GM13977 (cell line): ENCODE data around the gene CD177.
"Not testable (repeated sequence)": the region's sequence is repeated elsewhere in the genome, so short reads cannot be mapped to it uniquely, and the experiment has no call there.

ENCODE experiments used
- DNase-seq: peaks from one replicate; pipeline ENCODE4 v3.0.0; 2012; ENCODE audit warnings: low spot score
- CTCF ChIP-seq: IDR thresholded peaks from 2 replicates; pipeline ENCODE4 v1.5.1; 2012; ENCODE audit warnings: mild to moderate bottlenecking, control low read depth; ENCODE audit not compliant: insufficient read depth; ENCODE audit errors: extremely low read depth, missing control alignments
- in situ Hi-C: fragments of 300-500 bp; cut with MboI; formaldehyde crosslinking; loops from one replicate; pipeline ENCODE4 v1.12.0; 2022; ENCODE audit warnings: low sequenced_read_pairs, low pct_unique_long_range_greater_than_20kb, mixed read lengths, inconsistent platforms; ENCODE audit not compliant: unreplicated experiment

The CD177 gene

DNA sequence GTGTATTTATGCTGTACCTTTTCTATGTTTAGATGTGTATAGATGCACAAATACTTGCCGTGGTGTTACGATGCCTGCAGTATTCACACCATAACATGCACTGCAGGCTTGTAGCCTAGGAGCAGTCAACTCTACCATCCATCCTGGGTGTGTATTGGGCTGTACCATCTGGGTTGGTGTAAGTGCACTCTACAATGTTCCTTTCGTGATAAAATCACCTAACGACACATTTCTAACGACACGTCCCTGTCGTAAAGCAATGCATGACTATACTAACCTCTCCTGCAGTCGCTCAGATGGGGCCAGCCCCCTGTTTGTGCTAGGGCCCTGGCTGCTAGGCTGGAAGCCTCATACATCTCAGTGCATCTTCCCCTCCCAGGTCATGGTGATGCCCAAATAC, 18.4 kb downstream of the CD177 start:
- no peak for DNase-seq
- in situ Hi-C loops: no loop called here
- TF ChIP-seq CTCF: no peak

DNA sequence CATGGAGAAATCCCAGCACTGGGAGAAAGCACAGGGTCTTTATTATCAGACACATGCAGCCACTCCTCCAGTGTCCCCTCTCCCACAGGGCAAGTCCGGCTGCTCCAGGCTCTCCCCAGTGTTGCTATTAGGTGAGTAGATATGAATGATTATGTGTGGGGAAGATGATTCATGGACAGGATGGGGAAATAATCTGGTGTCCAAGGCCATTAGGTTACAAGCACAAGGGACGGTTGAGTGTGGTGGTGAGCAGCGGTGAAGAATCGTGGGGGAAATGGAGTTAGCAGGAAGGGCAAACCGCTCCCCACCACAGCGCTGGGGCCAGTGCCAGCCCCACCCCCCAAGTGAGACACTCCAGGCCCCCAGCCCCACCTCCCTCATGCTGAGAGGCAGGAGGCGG, 19.0 kb downstream of the CD177 start:
- in situ Hi-C loops: no loop called here
- DNase-seq: no peak
- TF ChIP-seq CTCF: no peak

GRCh38 chr19:43377624-43378023, 24.1 kb downstream of the CD177 start:
- in situ Hi-C loops, DNase-seq: not testable (repeated sequence)

GRCh38 chr19:43380008-43380407, 26.5 kb downstream of the CD177 start:
- in situ Hi-C loops: no loop called here
- no peak for DNase-seq
- TF ChIP-seq CTCF: no peak

- in situ Hi-C loops: no loop called here
- peak; percentile 22 for DNase-seq
Observed at GRCh38 chr19:43380771-43381386, 27.4 kb downstream of the CD177 start.

GRCh38 chr19:43382586-43383216, 29.2 kb downstream of the CD177 start:
- DNase-seq, in situ Hi-C loops: not testable (repeated sequence)

More at GRCh38 chr19:43380771-43381386, 27.4 kb downstream of the CD177 start:
- TF ChIP-seq CTCF: no peak

DNA sequence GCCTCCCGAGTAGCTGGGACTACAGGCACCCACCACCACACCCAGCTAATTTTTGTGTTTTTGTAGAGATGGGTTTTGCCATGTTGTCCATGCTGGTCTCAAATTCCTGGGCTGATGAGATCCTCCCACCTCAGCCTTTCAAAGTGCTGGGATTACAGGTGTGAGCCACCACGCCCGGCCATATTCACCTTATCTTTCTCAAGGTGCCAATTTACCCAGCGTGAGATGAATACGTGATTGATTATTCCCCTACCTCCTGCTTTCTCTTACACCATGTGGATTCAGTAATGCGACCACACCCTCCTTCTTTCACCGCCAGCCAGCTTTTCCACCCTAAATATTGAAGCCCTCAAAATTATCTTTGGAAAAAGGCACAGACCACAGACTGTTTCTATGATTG, 29.8 kb downstream of the CD177 start:
- in situ Hi-C loops, DNase-seq: not testable (repeated sequence)

DNA sequence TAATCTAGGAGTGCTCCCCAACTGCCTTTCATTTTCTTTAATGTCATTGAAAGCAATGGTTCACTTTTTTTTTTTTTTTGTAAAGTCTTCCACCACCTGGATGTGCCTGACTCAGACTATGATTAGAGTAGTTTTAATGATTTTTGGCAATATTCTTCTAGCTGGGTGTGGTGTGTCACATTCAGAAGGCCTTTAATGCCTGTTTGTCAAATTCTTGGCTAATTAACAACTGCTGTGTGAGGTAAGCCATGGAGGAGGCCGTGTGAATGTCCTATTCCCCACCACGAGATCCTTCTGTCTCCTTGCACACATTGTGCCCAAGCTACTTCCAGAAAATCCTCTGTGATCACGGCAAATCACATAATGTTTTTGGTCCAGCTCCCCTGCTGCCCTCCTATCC, 30.3 kb downstream of the CD177 start:
- DNase-seq, in situ Hi-C loops: not testable (repeated sequence)

GRCh38 chr19:43390903-43391551, 37.5 kb downstream of the CD177 start:
- DNase-seq, in situ Hi-C loops: not testable (repeated sequence)

DNA sequence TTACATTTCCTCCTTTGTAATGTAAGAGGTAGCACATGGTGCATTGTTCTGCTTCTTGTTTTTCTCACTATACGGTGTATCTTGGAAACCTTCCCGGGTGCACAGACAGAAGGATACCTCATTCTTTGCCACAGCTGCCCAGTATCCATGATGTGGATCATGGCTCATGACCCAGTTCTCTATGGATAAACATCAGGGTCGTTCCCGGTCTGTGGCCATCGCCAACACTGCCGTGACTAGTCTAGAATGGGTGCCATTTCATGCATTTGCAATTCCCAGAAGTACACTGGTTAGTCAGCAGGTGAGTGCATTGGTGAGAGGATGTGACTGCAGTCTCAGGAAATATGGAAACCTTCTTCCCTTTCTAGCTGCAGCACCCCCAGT, 38.1 kb downstream of the CD177 start:
- in situ Hi-C loops, DNase-seq: not testable (repeated sequence)

DNA sequence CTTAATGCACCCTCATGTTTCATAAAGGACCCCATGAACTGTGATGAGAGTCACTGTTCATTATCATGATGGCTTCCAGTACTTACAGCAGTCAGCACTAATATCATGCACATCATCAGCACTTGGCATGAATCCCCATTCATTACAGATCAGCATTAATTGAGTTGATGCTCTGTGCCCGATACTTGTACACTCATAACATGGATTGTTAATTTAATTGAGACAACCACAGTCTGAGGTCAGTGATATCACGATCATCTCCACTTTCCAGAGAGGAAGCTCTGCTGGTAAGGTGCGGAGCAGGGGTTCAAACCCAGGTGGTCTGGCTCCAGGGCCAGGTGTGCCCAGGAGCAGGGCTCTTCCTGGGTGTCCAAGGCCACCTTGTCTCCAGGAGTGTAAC, 40.0 kb downstream of the CD177 start:
- DNase-seq, in situ Hi-C loops: not testable (repeated sequence)
